Measurements from ENCODE around the gene RAB3A. TPM values are rescaled to one million over a fixed set of nuclear protein-coding genes. Genes with fewer than 3 reads are reported as not detected.

Gene RAB3A
- total RNA-seq, 1 experiment from 2014 or later = 1.0 TPM

GRCh38 chr19:18202397-18202777, 1.5 kb downstream of the RAB3A start:
- ATAC-seq = no peak
- CTCF ChIA-PET = interaction anchor here (0.6 kb wide), 2 partner anchors 15 to 50 kb away, joined by 3 to 5 read pairs; no protein-coding TSS in a partner anchor
- H3K36me3 ChIP-seq (ENCODE audit: control insufficient read depth, insufficient read depth, low read length) = no peaks in the 10 kb centered on the region; the same call in 1 of the 2 replicates
- H3K27me3 ChIP-seq (ENCODE audit: control insufficient read depth, insufficient read depth, low read length) = no peaks in the 10 kb centered on the region
- no peak for DNase-seq (ENCODE audit: low read depth, low spot score)
- intact Hi-C loops (cut with micrococcal nuclease; ENCODE audit: unreplicated experiment) = no loop called here
- H3K4me1 ChIP-seq (ENCODE audit: control insufficient read depth, insufficient read depth, low read length) = peaks cover 3% of the 10 kb centered on the region; the same call in 1 of the 2 replicates
- POLR2A ChIA-PET = no interaction called here
- H3K4me3 ChIP-seq (ENCODE audit: low read depth in 2 of 2, low read length in 2 of 2) = no peak overlapping the region; a peak in 1 of 4 replicates
- H3K27ac ChIP-seq (ENCODE audit: low read length) = no peak overlapping the region
- no TSS peak for BruUV-seq (replicated peaks)
- in situ Hi-C loops (cut with HindIII; ENCODE audit: low pct_unique_long_range_greater_than_20kb, low sequenced_read_pairs) = no loop called here
- no peaks in the 10 kb centered on the region for H3K9me3 ChIP-seq (ENCODE audit: control insufficient read depth, insufficient read depth, low read depth, low read length)
- TF ChIP-seq TCF7L2 (IDR thresholded peaks at IDR 0.05; ENCODE audit: low read depth, low read length) (no peak), POLR2AphosphoS5 (IDR thresholded peaks at IDR 0.05; ENCODE audit: low read depth, low read length) (no peak), CTCF (IDR thresholded peaks at IDR 0.05) (no peak), SIN3A (IDR thresholded peaks at IDR 0.05; ENCODE audit: borderline replicate concordance, insufficient read depth, low read depth, low read length) (no peak), REST (IDR thresholded peaks at IDR 0.05; ENCODE audit: insufficient read depth in 1 of 2, low read depth in 2 of 2, low read length in 1 of 2) (no peak)

- TF ChIP-seq TCF7L2 (IDR thresholded peaks at IDR 0.05; ENCODE audit: low read depth, low read length) (no peak), REST (IDR thresholded peaks at IDR 0.05; ENCODE audit: insufficient read depth in 1 of 2, low read depth in 2 of 2, low read length in 1 of 2) (no peak), POLR2AphosphoS5 (IDR thresholded peaks at IDR 0.05; ENCODE audit: low read depth, low read length) (no peak), SIN3A (IDR thresholded peaks at IDR 0.05; ENCODE audit: borderline replicate concordance, insufficient read depth, low read depth, low read length) (no peak), CTCF (IDR thresholded peaks at IDR 0.05) (no peak)
- DNase-seq (ENCODE audit: low read depth, low spot score) (no peak), ATAC-seq (no peak)
- CTCF ChIA-PET = no interaction called here
- Histone ChIP-seq H3K9me3 (ENCODE audit: control insufficient read depth, insufficient read depth, low read depth, low read length) (no peaks in the 10 kb centered on the region), H3K36me3 (ENCODE audit: control insufficient read depth, insufficient read depth, low read length) (no peaks in the 10 kb centered on the region; the same call in 1 of the 2 replicates), H3K4me1 (ENCODE audit: control insufficient read depth, insufficient read depth, low read length) (0 out of 2 replicates have a peak, but pooled peaks cover 2% of the 10 kb centered on the region), H3K27me3 (ENCODE audit: control insufficient read depth, insufficient read depth, low read length) (no peaks in the 10 kb centered on the region), H3K27ac (ENCODE audit: low read length) (no peak overlapping the region), H3K4me3 (ENCODE audit: low read depth in 2 of 2, low read length in 2 of 2) (no peak overlapping the region)
- intact Hi-C loops (cut with micrococcal nuclease; ENCODE audit: unreplicated experiment) (no loop called here), in situ Hi-C loops (cut with HindIII; ENCODE audit: low pct_unique_long_range_greater_than_20kb, low sequenced_read_pairs) (no loop called here)
- POLR2A ChIA-PET = no interaction called here
- BruUV-seq (replicated peaks) = no TSS peak
Observed at GRCh38 chr19:18198374-18198773, 5.5 kb downstream of the RAB3A start.

All from Panc1 (cell line).